Activated CD8-positive, alpha-beta memory T cell treated with anti-CD3 and anti-CD28 coated beads for 4 hours (primary cell): Measurements from ENCODE around the gene MIA.
"Not testable (repeated sequence)": the region's sequence is repeated elsewhere in the genome, so short reads cannot be mapped to it uniquely, and the experiment has no call there.

Source experiments
- DNase-seq, 2 donors: peaks; one replicate each; pipeline ENCODE4 v3.0.0-alpha.2; 2020; ENCODE audit warnings: low read depth in 2 of 2

MIA gene

GRCh38 chr19:40780582-40780981 is 5.3 kb downstream of the MIA start:
- DNase-seq: no peak

GRCh38 chr19:40781140-40781539 is 5.8 kb downstream of the MIA start:
- no peak for DNase-seq

GRCh38 chr19:40783711-40784110 is 8.4 kb downstream of the MIA start:
- DNase-seq: no peak

GRCh38 chr19:40784146-40784545 is 8.8 kb downstream of the MIA start:
- not testable (repeated sequence) for DNase-seq

- no peak for DNase-seq
These were observed 10.2 kb downstream of the MIA start for GRCh38 chr19:40785526-40785925.

- no peak for DNase-seq
These were observed 11.0 kb downstream of the MIA start for GRCh38 chr19:40786060-40787037.

- no peak for DNase-seq
These were observed 16.0 kb downstream of the MIA start for GRCh38 chr19:40791349-40791748.

- DNase-seq: no peak
These were observed 16.7 kb downstream of the MIA start for GRCh38 chr19:40791996-40792395.

GRCh38 chr19:40797166-40797962 is 22.0 kb downstream of the MIA start:
- no peak for DNase-seq

- DNase-seq: no peak
These were observed 22.8 kb downstream of the MIA start for GRCh38 chr19:40797963-40798682.

- DNase-seq: peak; percentile 100
These were observed 23.6 kb downstream of the MIA start, which contains the start of gene EGLN2 for GRCh38 chr19:40798683-40799557. Gene EGLN2 (plus strand): TSS chr19:40799191. CDS start chr19:40800573, 1,382 bp downstream.

GRCh38 chr19:40799558-40800338 is 24.4 kb downstream of the MIA start:
- no peak for DNase-seq

GRCh38 chr19:40800339-40800996 is 25.1 kb downstream of the MIA start:
- no peak for DNase-seq

GRCh38 chr19:40800997-40801377 is 25.7 kb downstream of the MIA start:
- DNase-seq: no peak

- no peak for DNase-seq
These were observed 26.3 kb downstream of the MIA start for GRCh38 chr19:40801426-40802299.

GRCh38 chr19:40802300-40803169 is 27.2 kb downstream of the MIA start:
- no peak for DNase-seq

GRCh38 chr19:40803170-40803856 is 28.0 kb downstream of the MIA start:
- no peak for DNase-seq
